Measurements from ENCODE around the gene GRIN2A.

Gene GRIN2A

DNA sequence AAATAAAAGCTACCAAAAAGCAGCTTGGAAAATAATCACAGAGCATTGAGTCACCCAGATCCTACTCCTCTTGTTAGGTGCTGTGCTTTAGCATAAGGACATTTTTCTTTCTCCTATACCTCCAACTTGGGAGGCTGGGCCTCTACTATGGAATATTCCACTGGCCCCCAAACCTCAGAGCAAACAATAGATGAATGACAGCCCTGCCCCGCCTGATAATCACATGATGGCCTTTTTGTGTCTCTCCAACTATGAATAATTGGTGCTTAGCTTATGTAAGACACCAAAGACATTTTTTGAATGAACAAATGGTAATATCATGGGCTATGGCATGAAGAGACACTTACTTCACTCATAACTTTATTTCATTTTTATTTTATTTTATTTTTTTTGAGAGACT, 250.2 kb downstream of the GRIN2A start:
- Mint-ChIP-seq H3K9me3 (no peaks in the 10 kb centered on the region), H3K27me3 (ENCODE audit: low read depth) (peaks cover 4% of the 10 kb centered on the region), H3K36me3 (ENCODE audit: low read depth) (no peaks in the 10 kb centered on the region), H3K4me1 (no peaks in the 10 kb centered on the region), H3K4me3 (no peak overlapping the region), H3K27ac (no peak overlapping the region)
- TF ChIP-seq, protein P1, sequence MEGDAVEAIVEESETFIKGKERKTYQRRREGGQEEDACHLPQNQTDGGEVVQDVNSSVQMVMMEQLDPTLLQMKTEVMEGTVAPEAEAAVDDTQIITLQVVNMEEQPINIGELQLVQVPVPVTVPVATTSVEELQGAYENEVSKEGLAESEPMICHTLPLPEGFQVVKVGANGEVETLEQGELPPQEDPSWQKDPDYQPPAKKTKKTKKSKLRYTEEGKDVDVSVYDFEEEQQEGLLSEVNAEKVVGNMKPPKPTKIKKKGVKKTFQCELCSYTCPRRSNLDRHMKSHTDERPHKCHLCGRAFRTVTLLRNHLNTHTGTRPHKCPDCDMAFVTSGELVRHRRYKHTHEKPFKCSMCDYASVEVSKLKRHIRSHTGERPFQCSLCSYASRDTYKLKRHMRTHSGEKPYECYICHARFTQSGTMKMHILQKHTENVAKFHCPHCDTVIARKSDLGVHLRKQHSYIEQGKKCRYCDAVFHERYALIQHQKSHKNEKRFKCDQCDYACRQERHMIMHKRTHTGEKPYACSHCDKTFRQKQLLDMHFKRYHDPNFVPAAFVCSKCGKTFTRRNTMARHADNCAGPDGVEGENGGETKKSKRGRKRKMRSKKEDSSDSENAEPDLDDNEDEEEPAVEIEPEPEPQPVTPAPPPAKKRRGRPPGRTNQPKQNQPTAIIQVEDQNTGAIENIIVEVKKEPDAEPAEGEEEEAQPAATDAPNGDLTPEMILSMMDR (IDR thresholded peaks at IDR 0.05; ENCODE audit: unreplicated experiment in 3 of 3): no peak

DNA sequence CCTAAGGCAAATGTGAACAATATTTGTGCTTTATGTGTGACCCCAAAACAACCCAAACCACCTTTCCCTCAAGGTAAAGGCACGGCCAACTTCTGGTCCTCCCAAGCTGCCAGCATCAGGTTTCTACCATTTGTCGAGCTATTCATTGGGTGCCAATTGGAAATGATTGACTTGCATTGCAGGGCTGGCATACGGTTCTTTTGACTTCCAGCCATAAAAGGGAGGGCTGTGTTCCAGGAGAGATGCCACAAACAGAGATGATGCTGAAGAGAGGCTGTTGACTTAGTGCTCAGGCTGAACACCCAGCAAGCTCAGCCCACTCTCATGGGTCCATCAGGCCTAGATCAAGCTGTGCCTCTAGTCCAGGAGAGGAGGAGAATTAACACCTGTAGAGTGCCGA, 252.4 kb downstream of the GRIN2A start:
- Mint-ChIP-seq H3K27me3 (ENCODE audit: low read depth) (peaks cover 4% of the 10 kb centered on the region), H3K36me3 (ENCODE audit: low read depth) (no peaks in the 10 kb centered on the region), H3K27ac (no peak overlapping the region), H3K4me1 (no peaks in the 10 kb centered on the region), H3K4me3 (no peak overlapping the region), H3K9me3 (no peaks in the 10 kb centered on the region)
- TF ChIP-seq, protein P1 (IDR thresholded peaks at IDR 0.05; ENCODE audit: unreplicated experiment in 3 of 3): no peak

DNA sequence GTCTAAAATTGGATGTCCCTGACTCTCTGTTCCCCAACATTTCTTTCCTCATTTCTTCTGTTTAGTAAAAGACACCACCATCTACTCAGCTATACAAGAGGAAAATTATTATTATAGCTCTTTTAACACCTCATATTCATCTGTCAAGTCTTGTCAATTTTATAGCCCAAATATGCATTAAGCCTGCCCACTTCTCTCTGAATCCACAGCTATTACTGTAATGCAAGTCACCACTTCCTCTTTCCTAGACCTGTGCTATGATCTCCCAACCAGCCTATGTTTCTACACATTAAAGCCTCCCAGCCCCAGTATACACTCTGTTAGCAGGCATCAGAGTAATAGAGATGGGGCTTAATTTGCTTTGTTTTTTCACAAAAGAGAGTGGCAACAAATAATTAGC, 252.9 kb downstream of the GRIN2A start:
- Mint-ChIP-seq H3K4me1 (no peaks in the 10 kb centered on the region), H3K27me3 (ENCODE audit: low read depth) (peaks cover 4% of the 10 kb centered on the region), H3K9me3 (no peaks in the 10 kb centered on the region), H3K27ac (no peak overlapping the region), H3K36me3 (ENCODE audit: low read depth) (no peaks in the 10 kb centered on the region), H3K4me3 (no peak overlapping the region)
- TF ChIP-seq, protein P1 (IDR thresholded peaks at IDR 0.05; ENCODE audit: unreplicated experiment in 3 of 3): no peak

DNA sequence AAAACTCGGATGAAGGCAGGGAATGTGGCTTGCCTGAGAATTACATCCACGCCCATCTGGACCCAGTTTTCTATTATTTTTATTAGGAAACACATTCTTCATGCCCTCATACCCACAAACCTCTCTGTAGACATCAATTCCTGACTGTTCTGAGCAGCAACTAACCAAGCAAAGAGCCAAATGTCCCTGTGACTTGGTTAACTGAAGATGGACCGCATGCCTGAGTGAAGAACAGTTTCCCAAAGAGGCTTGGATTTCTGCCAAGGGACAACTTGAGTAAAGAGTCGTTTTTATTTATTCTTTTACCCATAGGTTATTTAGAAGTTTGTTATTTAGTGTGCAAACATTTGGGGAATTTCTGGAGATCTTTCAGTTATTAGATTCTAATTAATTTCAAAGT, 259.8 kb downstream of the GRIN2A start:
- no peak overlapping the region for H3K27ac Mint-ChIP-seq
- no peaks in the 10 kb centered on the region for H3K36me3 Mint-ChIP-seq (ENCODE audit: low read depth)
- H3K27me3 Mint-ChIP-seq (ENCODE audit: low read depth): no peaks in the 10 kb centered on the region
- no peaks in the 10 kb centered on the region for H3K4me1 Mint-ChIP-seq
- no peak overlapping the region for H3K4me3 Mint-ChIP-seq
- TF ChIP-seq, protein P1 (IDR thresholded peaks at IDR 0.05; ENCODE audit: unreplicated experiment in 3 of 3): no peak
- H3K9me3 Mint-ChIP-seq: no peaks in the 10 kb centered on the region

DNA sequence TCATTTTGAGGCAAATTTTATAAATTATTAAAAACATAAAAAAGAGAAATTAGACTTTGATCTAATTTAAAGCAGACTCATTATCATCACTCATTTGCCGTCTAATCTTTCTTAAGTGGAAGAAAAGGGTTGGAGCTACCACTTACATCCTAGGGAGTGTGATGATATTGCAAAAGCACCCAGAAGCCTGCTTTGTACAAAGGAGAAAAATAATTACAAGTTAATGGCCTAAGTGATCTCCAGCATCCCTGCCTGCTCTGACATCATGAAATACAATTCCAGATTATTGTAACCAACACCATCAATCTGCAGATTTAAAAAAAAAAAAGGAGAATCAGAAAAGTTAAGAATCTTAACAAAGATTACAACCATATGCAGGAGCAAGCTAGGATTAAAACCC, 260.2 kb downstream of the GRIN2A start:
- H3K36me3 Mint-ChIP-seq (ENCODE audit: low read depth): no peaks in the 10 kb centered on the region
- no peaks in the 10 kb centered on the region for H3K9me3 Mint-ChIP-seq
- no peaks in the 10 kb centered on the region for H3K27me3 Mint-ChIP-seq (ENCODE audit: low read depth)

DNA sequence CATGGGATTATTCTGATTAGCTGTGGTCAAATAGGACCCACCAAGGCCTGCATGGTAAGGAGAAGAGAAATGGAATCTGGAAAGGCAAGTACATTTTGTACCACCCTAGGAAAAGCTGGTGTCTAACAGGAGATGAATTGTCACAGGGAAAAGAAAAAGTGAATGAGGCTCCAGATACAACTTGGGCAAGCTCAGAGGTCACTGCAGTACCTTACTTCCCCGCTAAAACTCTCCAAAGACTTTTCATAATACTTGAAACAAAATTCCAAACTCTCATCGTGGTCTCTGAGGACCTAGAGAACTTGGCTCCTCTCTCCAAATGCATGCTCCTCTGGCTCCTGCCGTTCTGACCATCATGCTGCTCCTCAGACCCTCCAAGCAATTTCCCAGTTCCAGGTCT, 262.8 kb downstream of the GRIN2A start:
- Mint-ChIP-seq H3K27me3 (ENCODE audit: low read depth) (no peaks in the 10 kb centered on the region), H3K36me3 (ENCODE audit: low read depth) (no peaks in the 10 kb centered on the region), H3K27ac (no peak overlapping the region), H3K4me1 (peaks cover 2% of the 10 kb centered on the region), H3K9me3 (no peaks in the 10 kb centered on the region), H3K4me3 (no peak overlapping the region)
- TF ChIP-seq, protein P1 (IDR thresholded peaks at IDR 0.05; ENCODE audit: unreplicated experiment in 3 of 3): no peak

More for the DNA sequence above, 260.2 kb downstream of the GRIN2A start:
- H3K4me1 Mint-ChIP-seq: no peaks in the 10 kb centered on the region
- TF ChIP-seq, protein P1 (IDR thresholded peaks at IDR 0.05; ENCODE audit: unreplicated experiment in 3 of 3): no peak
- no peak overlapping the region for H3K27ac Mint-ChIP-seq
- H3K4me3 Mint-ChIP-seq: no peak overlapping the region

Data from nephron (organoid).